HG03045 (cell line): ENCODE measurements around the gene HAGH.
A peak's percentile ranks its signal among the peaks of the same experiment; 100 is the strongest.

Experiments used
- ATAC-seq: cut with Tn5 transposase; IDR thresholded peaks from one replicate; pipeline ENCODE4 v1.9.1; 2021; ENCODE audit warnings: mild to moderate bottlenecking, moderate library complexity; ENCODE audit not compliant: unreplicated experiment

The HAGH gene

DNA sequence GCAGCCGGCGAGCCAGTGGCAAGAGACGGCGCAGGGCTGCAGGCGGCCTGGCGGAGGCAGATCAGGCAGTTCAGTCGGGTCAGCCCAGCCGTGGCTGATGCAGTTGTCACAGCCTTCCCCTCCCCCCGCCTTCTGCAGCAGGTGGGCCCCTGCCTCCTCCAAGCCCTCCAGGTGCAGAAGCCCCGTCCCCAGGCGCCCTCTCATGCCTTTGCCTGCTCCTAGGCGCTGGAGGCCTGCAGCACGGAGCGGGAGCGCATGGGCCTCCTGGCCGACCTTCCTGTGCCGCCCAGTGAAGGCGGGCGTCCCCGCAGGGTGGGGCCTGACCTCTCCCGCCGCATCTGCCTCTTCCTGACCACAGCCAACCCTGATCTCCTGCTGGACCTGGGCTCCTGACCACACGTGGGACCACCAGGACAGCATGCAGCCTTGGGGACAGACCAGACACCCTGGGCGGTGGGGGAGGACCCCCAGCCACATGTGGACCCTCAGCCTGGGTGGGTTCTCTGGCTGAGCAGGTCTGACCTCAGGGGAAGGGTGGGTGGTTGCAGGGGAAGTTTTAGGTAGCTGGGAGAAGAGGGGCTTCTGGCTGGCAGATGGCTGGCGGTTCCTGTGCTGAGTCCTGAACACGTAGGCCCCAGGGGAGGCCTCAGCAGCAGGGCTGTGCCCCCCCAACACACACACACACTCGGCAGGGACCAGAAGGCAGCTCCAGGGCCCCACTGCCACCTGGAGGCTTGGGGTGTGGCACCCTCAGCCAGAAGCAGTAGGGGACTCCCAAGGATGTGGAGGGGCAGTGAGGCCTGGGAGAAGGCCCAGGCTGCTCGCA is 50.6 kb downstream of the HAGH start:
- no peak for ATAC-seq

DNA sequence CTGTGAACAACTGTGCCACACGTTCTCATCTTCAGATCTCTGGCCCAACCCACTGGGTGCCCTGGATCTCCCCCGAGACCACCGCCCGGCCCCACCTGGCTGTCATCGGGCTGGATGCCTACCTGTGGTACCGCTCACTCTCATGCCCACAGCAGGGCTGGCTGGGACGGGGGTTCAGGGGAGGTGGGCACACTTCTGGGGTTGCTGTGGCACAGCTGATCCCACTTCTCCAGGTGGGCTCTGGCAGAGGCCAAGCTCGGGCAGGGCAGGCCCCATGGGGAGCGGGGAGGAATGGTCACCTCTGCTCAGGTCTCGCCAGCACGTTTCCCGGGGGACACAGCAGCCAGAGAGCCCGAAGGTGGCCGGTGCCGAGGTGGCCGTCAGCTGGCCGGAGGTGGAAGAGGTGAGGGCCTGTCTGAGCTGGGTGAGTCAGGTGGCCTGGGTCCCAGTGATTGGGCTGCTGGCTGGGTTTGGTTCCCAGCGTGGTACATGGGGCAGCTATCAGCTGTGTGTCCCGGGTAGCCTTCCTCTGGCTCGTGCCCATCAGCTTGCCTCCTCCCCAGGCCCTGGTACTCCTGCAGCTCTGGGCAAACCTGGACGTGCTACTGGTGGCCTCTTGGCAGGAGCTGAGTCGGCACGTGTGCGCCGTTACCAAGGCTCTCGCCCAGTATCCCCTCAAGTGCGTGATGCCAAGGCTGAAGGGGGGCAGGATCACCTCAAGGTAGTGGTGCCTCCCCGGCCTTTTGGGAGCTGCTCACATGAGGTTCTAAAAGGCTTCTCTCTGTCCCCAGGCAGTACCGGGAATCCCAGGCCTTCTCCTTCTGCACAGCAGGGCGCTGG is 51.4 kb downstream of the HAGH start:
- ATAC-seq = no peak

DNA sequence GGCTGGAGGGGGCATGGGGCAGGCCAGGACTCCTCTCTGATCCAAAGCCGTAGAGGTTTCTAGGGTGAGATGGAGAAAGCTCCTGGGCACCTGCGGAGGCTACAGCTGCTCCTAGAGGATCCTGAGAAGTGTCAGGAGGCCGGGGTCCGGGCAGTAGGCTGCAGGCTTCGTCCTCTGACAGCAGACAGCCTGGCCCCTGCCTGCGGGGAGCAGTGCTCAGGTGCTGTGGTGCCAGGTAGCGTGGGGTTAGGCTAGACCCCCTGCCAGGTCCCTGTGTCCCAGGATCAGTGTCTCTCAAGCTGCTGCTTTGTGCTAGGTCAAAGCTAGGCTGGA is 52.2 kb downstream of the HAGH start:
- ATAC-seq = no peak

DNA sequence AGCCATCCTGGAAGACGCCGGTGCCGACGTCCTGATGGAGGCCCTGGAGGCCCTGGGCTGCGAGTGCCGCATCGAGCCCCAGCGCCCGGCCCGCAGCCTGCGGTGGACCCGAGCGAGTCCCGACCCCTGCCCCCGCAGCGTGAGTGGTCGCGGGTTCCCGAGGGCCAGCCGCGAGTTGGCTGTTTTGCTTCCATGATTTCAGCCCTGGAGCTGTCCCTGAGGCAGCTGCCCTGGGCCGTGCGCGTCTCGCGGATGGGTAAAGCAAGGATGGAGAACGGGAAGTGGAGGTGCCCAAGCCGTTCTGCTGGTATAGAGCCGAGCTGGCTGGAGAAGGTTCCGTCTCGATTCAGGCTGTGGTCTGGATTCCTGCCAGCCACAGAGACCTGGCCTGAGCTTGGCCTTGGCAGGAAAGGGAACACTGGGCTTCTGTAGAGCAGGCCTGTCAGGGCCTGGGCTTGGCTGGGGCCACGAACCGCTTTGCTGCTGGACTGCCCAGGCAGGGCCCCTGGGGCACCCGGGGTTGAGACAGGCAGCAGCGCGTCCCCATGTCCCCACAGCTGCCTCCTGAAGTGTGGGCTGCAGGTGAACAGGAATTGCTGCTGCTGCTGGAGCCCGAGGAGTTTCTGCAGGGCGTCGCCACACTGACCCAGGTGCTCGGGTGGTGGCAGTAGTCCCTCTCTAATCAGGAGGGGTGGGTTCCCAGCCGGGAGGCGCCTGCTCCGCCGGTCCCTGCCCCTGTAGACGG is 52.8 kb downstream of the HAGH start:
- ATAC-seq = no peak

DNA sequence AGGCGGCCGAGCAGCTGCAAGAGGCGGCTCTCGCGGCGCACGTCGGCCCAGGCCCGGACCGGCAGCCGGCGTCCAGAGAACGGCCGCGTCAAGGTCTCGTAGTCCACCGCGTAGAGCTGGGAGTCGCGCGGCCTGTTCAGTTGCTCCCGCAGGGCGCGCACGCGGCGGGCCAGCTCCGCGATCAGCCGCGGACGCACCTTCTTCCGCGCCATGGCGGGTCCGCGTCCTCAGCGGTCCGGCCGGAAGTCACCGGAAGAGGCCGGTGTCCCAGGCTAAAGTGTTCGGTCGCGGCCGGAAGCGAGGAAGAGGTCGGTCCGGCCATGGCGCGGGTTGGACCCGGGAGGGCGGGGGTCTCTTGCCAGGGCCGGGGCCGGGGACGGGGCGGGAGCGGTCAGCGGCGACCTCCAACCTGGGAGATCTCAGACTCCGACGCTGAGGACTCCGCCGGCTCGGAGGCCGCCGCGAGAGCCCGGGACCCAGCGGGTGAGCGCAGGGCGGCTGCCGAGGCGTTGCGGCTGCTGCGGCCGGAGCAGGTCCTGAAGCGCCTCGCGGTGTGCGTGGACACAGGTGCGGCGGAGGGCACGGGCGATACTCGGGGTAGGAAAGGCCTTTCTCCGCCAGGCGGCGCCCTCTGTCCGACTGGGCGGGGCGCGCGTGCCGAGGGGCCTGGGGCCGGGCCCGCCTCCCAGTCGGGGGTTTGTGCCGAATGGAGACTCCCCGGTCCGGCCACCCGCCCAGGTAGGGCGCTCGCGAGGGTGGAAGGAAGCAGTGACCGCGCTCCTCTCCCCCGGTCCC is 53.5 kb downstream of the HAGH start, which contains the start of gene MRPS34:
Gene MRPS34, minus strand, starts transcription at position 227 of the 795 bp plus-strand sequence. Its CDS starts 15 bp downstream, at position 212.
- peak; percentile 34 for ATAC-seq

DNA sequence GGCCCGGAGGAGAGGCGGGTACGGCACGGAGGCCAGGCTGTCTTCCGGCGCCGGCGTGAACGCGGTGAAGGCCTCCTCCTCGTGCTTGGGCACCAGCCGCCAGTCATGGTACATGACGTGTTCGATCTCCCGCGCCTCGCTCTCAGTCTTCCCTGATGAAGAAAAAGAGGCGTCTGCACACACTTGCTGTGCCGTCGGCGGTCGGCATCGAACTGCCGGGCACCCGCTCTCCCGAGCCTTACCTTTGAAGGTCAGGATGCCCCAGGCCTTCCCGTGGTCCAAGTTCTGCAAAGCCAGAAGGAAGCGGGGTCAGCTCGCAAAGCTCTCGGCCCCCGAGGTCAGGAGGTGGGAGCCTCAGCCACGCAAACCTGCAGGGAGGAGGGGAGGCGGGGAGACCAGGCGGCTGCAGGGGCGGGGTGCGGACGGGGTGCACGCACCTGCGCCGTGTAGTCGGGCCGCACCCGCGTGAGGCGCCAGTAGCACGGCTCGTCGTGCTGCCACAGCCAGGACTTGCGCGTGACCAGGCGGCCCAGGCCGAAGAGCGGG is 54.2 kb downstream of the HAGH start, which contains the start of gene EME2:
Gene EME2, plus strand, starts transcription at position 449 of the 546 bp plus-strand sequence. CDS start 418 bp downstream, outside the sequence.
- peak; percentile 1 for ATAC-seq

DNA sequence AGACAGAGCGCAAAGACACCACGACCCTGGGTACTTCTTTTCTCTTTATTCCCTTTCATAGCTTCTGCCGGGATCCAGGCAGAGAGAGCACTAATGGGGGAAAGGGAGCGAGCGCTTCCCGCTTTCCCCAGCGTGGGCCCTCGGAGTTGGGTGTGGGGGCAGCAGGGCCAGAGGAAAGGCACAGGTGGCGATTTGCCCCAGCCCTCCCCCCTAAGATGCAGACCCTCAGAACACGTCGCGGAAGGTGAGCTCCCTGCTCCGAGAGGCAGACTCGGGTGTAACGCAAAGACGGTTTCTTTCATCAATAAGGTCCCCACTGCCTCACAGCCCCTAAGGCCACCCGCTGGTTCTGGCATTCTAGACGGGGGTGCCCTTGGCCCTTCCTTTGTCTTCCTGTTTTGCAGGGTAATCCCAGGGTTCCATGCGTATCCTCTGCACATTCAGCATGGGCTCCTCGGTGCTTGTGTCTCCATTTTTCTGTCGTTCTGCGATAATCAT is 54.7 kb downstream of the HAGH start:
- no peak for ATAC-seq

DNA sequence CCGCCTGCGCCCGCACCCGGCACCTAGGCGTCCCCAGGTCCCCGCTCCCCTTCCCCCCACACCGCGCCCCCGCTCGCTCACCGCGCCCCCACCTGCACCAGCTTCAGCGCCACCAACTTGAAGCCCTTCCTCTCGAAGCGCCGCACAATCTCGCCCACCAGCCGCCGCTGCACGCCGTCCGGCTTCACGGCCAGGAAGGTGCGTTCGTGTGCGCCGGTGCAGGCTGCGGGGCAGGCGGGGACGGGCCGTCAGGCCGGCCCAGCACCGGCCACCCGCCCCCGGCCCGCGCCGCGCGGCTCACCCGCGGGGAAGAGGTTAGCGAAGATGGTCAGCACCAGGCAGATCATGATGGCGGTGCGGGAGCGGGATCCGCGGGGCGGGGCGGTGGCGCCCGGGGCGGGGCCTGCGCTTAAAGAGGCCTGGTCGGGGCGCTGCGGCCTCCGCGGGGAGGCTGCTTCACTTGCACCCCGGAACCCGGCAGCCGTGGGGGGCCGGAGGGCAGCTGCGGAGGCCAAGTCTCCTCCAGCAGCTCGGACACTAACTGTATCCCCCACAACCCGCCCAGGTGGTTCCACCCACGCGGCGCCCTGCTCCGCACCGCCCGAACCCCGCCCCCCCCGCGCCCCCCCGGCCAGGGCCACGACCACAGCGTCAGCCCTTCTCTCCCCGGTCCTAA is 55.3 kb downstream of the HAGH start, which contains the start of gene NME3:
Gene NME3, minus strand, starts transcription at position 356 of the 676 bp plus-strand sequence. Its CDS starts 9 bp downstream, at position 347.
- ATAC-seq = no peak

DNA sequence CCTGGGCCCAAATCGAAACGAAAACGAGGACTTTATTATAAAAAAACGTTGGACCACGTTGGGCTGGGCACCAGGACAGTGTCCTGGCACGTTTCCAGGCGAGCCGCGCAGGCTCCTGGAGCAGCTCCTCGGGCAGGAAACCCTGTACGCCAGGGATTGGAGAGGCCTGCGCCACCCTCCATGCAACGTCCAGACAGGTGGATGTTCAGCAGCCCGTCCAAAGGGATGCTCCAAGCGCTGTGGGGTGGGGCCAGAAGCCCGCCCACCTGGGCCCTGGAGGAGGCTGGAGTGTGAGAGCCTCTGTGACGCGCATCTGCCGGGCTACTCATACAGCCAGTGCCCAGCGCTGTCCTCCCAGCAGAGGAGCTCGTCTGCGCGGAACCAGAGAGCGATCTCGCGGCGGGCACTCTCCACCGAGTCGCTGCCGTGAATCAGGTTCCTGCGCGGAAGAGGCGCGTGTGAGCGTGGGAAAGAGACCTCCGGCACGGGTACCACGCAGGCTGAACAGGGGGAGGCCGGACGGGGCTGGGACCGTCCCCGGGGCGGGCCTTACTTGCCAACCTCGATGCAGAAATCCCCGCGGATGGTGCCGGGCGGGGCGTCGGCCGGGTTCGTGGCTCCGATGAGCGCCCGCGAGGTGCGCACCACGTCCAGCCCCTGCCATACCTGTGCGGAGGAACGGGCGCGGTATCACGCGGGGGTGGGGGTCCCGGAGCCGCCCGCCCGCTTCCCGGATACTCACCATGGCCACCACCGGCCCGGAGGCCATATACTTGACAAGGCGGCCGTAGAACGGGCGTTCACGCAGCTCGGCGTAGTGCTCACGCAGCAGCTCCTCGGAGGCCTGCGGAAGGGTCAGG is 56.1 kb downstream of the HAGH start:
- no peak for ATAC-seq

DNA sequence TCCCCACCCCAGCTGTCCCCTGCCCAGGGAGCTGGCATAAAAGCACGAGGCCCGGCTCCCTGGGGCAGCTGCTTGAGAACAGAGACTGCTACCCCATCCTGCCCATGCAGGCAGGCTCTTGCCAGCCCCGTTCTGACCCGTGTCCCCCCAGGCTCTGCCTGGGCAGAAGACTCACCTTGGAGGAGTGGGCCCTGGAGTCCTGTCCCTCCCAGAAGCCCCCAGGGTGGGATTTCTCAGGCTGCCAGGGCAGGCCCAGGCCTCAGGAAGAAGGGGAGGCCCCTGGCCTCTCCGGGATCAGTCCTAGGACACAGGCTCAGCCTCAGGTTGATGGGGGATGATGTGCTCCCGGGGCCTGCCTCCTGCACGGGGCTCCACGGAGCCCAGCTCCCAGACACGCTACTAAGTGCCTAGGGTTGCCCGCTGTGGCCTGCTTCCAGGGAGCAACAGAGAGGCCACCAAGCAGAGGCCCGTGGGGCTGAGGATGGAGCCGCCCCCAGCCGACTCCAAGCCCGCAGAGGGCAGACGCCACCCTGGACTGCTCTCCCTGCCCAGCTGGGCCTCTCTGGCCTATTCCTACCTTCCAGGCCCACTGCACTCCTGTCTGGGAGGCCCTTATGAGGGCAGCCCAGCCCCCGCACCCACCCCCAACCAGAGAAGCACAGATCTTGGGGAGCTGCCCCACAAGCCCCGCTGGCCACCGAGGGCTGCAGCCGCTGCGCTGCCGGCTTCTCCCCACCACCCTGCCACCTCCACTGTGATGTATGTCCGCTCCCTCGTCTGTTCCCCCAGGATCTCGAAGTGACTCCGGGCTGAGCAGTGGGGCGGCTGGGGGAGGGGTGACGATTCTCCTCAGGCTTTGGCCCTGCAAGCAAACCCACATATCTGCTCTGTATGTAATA is 57.0 kb downstream of the HAGH start:
- ATAC-seq = no peak

DNA sequence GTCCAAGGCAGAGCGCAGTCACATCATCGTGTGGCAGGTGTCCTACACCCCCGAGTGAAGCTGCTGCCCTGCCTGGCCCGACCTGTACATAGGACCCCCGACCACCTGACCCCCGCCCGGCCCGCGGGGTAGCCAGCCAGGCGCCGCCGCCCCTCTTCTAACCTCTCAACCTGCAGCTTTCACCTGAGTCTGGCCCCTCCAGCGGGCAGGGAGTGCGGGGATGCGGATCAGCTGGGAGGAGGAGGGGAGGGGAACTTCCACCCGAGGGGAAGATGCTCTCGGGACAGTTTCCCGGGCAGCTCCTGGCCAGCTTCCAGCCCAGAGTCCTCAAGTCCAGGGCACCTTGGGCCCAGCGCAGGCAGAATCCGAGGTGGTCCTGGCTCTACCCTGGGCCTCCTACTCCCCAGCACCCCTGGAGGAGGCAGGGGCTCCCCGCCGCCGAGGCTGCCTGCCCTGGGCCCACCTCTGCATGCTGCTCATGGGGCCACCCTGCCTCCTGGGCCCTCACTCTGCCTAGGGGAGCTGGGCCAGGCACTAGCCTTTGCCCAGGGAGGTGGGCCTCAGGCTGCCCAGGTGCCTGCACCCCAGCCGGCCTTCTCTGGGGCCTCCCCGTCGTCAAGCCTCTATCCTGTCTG is 57.7 kb downstream of the HAGH start:
- ATAC-seq = no peak

DNA sequence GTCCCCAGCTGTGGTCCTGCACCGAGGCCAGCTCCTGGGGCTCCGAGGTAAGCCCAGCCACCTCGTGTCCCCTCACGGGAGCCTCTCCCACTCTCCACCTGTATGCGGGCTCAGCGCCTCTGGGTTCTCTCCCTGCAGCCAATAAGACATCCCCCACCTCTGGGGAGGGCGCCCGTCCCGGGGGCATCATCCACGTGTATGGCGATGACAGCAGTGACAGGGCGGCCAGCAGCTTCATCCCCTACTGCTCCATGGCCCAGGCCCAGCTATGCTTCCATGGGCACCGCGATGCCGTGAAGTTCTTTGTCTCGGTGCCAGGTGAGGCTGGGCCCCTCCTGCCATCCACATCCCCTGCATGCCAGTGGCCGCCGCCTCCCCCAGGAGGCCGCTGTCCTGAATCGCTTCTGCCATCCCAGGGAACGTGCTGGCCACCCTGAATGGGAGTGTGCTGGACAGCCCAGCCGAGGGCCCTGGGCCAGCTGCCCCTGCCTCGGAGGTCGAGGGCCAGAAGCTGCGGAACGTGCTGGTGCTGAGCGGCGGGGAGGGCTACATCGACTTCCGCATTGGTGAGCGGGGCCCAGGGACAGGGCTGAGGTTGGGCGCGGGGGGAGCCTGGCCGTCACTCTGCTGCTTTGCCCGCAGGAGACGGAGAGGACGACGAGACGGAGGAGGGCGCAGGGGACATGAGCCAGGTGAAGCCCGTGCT is 58.4 kb downstream of the HAGH start:
- no peak for ATAC-seq

DNA sequence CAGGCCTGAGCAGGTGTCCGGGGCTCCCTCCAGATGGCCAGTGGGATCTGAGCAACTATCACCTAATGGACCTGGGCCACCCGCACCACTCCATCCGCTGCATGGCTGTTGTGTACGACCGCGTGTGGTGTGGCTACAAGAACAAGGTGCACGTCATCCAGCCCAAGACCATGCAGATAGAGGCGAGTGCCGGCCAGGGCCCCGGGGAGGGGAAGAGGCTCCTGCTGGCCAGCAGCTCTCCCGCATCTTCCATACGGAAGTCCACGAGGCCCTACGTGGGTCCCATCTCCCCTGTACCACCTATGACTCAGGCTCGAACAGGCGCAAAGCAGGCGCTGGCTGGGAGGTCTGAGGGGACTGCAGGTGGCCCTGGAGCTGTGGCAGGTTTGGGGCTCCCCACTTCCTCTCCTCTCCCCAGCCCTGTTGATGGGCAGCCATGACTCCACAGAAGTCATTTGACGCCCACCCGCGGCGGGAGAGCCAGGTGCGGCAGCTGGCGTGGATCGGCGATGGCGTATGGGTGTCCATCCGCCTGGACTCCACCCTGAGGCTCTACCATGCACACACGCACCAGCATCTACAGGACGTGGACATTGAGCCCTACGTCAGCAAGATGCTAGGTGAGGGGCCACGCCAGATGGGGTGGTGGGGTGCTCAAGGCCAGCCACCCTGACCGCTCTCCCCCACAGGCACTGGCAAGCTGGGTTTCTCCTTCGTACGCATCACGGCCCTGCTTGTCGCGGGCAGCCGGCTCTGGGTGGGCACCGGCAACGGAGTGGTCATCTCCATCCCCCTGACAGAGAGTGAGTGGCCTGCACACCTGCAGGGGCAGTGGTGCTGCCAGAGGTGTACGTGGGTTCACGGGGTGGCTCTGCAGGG is 59.3 kb downstream of the HAGH start:
- ATAC-seq = no peak

DNA sequence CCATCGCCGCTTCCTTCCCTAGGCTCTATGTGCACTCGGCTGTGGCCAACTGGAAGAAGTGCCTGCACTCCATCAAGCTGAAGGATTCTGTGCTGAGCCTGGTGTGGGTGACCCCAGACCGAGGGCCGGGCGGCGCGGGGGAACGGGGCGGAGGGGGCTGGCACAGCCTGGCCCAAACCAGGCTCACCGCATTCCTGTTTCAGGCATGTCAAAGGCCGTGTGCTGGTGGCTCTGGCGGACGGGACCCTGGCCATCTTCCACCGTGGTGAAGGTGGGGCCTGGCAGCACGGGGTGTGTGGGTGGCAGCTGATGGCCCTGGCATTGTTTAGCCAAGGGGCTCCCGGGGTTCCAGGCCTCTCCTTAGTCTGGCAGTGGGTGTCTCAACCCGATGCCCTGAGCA is 59.9 kb downstream of the HAGH start:
- no peak for ATAC-seq

DNA sequence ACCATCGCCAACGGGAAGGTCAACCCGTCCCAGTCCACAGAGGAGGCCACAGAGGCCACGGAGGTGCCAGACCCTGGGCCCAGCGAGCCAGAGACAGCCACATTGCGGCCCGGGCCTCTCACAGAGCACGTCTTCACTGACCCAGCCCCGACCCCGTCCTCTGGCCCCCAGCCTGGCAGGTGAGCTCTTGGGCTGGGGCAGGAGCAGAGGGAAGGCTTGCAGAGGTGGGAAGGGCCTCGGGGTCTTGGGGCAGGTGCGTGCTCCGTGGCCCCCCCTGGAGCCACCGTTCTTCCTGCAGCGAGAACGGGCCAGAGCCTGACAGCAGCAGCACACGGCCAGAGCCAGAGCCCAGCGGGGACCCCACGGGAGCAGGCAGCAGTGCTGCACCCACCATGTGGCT is 60.4 kb downstream of the HAGH start:
- no peak for ATAC-seq
